ENCODE results near the gene GUCA2B.

DNA sequence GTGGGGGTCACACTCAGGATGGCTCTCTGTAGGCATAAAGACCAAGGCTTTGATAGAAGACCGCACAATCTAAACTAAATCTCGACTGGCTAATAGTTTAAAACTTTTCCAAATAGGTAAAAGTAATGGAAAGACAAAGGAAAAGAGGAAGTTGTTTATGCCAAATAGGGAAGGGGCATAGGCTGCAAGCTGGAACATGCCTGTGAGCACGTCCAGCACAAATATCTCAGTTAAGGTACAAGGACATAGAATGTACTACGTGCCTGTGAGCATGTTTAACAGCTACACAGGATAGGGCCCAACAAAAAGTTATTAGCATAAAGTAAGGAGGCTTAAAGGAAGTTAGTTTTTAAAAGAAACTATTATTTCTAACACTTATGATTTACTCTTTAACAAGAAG, 38.9 kb downstream of the GUCA2B start:
- TF ChIP-seq, protein P1, sequence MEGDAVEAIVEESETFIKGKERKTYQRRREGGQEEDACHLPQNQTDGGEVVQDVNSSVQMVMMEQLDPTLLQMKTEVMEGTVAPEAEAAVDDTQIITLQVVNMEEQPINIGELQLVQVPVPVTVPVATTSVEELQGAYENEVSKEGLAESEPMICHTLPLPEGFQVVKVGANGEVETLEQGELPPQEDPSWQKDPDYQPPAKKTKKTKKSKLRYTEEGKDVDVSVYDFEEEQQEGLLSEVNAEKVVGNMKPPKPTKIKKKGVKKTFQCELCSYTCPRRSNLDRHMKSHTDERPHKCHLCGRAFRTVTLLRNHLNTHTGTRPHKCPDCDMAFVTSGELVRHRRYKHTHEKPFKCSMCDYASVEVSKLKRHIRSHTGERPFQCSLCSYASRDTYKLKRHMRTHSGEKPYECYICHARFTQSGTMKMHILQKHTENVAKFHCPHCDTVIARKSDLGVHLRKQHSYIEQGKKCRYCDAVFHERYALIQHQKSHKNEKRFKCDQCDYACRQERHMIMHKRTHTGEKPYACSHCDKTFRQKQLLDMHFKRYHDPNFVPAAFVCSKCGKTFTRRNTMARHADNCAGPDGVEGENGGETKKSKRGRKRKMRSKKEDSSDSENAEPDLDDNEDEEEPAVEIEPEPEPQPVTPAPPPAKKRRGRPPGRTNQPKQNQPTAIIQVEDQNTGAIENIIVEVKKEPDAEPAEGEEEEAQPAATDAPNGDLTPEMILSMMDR (conservative IDR thresholded peaks at IDR 0.05; ENCODE audit: low read length) = no peak
- no peak for TF ChIP-seq EZH2phosphoT487 (IDR thresholded peaks at IDR 0.05; ENCODE audit: borderline replicate concordance)

All from Loucy (cell line).